ENCODE results near the gene PLEKHG4.
A peak's percentile ranks its signal among the peaks of the same experiment; 100 is the strongest.

PLEKHG4 gene

DNA sequence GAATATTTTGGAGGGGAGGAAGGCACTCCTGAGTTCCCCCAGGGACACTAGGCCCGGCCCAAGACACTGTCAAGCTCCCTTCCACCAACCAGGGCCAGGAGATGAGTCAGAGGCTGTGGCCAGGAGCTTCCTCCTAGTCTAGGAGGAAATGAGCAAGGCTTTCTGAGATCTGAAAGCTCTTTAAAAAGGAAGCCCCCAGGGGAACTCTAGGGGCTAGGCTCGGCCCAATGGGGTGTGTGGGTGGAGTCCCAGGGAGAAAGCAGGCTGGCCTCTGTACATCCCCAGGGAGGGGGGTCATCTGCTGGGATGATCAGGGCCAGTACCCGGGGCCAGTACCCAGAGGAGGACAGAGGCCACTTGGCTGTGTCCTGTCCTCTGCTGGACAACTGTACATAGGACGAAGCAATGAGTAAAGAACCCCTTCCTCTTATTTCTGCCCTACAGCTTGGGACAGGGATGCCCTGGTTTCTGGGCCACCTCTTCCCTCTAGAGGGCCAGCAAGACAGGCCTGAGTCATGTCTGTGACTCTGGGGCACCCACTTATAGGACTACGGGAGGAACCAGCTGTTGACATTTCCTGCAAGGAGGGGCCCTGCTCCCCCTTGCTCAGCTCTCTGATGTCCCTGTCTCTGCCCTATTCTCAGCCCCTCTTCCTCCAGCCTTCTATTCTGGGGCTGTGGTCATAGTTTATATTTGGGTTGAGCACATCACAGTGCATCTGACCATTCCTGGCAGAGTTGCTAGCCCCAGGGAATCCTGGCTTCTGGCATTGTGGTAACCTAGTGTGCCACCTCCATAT lies 34.7 kb upstream of the PLEKHG4 start:
- peak; percentile 97 for DNase-seq

DNA sequence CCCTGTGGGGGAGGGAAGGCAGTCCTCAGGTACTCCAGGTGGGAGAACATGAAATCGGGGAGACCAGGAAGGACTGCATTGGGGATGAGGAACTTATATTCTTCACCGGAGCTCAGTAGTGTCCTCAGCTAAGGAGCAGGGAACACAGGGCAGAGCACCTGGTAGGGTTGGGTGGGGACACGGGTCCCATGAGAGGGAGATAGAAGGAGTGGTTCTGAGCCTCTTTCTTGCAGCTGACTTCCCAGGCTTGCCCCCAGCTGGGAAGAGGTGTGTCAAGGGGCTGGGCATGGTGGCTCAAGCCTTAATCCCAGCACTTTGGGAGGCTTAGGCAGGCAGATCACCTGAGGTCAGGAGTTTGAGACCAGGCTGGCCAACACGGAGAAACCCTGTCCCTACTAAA lies 34.1 kb upstream of the PLEKHG4 start:
- DNase-seq, result no peak

DNA sequence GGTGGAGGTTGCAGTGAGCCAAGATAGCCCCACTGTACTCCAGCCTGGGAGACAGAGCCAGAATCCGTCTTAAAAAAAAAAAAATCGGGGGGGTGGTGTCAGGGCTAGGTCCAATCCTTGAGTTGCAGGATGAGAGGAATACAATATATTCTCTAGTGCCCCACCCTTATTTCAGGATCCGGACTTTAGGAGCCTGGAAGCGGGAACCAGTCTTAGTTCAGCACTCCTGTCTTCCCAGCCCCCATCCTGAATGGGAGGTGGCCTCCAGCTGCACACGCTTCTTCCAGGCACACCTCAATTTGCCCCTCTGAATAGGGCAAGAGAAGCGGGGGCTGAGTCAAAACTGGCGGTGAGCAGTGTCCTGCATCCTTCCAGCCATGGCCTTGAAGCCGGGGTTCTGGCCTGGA lies 33.7 kb upstream of the PLEKHG4 start:
- no peak for DNase-seq

DNA sequence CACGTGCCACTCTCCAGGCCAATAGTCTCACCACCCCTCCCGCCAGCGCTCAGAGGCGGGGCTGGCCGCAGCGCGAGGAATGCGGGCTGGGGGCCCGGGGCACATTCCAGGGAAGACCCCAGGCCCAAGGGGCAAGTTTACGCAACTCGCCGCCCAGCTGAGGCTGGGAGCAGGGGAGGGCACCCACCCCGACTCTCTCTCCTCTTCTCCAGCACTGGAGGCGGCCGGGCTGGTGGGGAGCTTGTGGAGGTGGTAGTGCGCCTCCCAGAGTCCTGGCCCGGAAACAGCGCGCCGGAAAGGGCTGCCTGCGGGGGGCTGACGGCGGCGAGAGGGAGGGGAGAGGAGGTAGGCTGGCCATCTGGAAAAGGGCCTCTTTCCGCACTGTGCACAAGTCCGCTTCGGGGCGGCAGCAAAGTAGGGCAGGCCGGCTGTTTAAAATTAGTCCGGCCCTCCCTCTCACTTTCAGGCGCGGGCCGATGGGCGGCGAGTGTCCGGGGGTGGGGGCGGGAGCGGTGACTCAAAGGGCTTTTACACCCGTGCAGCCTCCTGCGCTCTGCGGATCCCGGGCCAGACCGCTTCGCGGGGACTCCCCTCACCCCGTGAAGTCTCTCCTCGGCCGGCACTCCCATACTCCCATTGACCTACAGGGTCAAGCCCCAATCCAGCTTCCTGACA lies 33.1 kb upstream of the PLEKHG4 start:
- peak; percentile 87 for DNase-seq

DNA sequence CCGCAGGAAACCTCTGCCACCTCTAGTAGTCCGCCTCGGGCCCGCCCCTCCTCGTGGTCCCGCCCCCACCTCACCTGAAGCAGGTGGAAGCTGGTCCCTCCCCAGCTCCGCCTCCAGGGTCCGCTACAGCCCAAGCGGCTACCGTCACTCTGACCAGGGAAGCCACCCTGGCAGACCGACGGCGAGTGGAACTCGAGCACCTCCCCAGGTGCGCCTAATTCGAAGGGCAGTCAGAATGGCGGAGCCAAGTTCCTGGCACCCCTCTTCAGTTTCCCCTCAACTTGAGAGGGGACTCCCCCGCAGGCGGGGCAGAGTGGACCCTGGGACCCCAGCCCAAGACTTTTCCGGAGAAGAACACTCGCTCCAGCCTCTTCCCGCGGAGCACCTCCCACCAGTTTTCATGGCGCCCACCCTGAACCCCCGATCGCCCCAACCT lies 32.6 kb upstream of the PLEKHG4 start:
- no peak for DNase-seq

DNA sequence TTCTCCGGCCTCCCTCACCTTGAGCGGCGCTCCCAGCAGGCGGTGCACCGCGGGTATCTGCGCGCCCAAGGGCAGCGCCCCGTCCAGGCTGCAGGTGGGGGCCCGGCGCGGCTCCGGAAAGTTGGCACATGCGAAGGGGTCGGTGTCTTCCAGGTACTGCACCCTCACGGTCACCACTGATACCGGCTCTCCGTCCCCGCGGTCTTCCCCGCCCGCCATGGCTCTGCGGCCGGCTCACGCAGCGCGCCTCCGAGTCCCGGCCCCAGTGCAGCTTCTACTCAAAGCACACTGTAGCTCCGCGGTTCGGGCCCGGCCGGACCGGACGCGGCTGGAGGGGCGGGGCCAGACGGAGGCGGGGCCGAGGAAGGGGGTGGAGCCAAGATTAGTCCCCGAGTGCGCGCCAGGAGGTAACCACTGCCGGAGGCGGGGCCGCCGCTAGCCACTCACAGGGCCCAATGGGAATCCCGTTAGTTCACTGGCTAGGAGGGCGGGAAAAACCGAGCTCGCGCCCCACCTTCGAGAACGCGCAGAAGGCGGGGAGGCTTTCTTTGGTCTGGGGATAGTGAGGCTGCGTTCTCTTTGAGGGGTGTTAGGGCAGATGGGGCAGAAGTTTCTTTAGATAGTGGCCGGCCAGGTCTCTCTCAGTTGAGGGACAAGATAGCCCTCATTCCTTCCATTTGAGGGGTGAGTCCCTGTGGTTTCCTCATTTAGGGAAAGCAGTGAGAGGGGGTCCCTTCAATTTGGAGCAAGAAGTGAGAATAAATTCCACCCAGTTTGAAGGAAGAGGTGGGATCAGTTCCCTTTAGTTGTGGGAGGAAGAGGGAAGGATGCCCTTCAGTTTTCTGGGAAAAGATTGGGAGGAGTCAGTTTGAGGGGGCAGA lies 31.9 kb upstream of the PLEKHG4 start, which contains the start of gene FHOD1:
Gene FHOD1 (minus strand): TSS at position 290 of the 881 bp plus-strand sequence. CDS start 71 bp downstream, at position 219.
- DNase-seq, result peak; percentile 94

DNA sequence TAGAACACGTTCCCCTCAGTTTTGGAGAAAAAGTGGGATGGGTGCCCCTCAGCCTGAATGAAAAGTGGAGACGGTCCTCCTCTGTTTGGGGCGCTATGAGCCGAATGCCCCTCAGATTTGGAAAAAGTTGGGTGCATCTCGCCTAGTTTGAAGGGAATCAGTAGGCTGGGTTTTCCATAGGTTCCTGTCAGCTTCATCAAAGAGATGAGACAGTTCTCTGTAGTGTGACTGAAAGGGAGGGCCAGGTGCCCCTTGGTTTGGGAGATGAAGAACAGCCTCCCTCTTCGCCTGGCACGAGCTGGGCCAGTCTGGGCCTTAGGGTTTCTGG lies 31.3 kb upstream of the PLEKHG4 start:
- DNase-seq, result no peak

DNA sequence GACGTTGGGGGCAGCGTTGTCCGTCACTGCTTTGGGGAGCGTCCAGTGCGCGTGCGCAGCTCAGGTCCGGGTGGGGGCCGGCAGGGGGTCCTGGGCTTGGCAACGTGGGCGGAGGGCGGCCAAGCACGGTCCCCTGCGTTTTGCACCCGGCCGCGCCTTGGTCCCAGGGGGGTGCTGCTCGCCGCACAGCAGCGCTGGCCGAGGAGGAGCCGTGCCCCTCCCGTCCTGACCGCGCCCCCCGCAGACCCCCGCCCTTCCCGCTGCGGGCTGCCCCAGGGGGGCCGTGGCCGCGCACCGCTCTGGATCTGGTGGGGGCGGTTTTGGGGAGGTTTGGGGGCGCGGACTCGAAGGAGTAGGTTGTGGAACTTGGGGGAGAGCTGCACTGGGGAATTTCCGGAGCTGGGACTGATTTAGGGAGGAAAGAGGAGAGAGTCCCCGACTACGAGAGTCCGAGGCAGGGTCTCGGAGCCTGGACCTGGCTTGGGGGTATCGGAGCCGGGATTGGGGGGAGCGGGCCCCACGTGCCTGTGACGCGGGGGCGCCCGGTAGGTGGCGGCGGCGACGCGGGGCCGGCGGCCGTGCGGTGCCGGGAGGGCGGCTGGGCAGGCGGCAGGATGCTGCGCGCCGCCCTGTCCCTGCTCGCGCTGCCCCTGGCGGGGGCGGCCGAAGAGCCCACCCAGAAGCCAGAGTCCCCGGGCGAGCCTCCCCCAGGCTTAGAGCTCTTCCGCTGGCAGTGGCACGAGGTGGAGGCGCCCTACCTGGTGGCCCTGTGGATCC lies 30.7 kb upstream of the PLEKHG4 start, which contains the start of gene SLC9A5:
Gene SLC9A5 (plus strand): TSS at position 579 of the 777 bp plus-strand sequence. CDS start 36 bp downstream, at position 615.
- peak; percentile 35 for DNase-seq

DNA sequence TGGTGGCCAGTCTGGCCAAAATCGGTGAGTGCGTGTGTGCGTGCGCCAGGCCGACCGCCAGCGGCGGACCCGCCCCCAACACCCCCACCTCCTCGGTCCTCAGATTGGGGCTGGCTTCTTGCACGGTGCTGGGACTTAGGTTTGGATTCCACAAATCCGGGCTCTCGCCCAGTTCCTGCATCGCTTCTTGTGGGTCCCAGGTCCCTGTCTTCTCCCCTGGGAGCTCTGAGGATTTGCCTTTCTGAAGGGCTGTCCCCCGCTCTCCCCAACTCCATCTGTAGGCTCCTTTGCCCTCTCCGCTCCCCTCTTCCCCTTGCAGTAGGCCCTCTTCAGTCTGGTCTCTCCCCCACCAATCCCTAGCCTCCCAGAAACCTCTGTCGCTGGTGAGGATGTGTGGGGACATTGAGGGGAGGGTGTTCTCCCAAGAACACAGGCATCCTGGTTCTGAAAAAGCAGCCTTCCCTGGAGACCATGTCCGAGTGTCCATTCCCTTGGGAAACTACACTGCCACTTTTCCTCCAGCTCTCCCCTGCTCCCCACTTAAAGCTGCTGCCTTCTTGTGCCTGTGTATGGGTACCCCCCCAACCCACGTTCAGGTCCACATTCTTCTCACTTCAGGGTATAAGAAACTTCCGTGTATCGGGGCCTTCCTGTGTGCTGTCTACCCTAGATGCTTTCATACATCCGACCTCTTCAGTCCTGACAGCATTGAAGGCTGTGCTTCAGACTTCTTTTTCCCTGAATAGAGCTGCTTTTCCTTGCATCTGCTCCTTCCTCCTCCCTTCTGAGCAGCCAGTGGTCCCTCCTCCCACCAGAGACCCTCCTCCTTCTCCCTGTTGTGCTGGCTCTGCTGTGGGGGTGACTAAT lies 29.9 kb upstream of the PLEKHG4 start:
- peak; percentile 24 for DNase-seq

DNA sequence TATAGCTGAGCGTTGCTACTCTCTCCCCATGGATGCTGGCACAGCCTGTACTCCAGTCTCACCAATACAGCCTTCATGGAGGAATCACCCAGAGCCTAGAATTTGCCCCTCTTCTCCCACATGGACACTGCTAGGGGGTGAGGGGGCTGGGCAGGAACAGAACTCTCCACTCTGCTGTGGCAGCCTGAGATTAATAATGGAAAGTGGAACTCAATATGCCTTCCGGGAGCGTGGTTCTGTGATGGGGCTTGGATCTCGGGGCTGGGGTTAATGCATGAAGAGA lies 29.3 kb upstream of the PLEKHG4 start:
- no peak for DNase-seq

DNA sequence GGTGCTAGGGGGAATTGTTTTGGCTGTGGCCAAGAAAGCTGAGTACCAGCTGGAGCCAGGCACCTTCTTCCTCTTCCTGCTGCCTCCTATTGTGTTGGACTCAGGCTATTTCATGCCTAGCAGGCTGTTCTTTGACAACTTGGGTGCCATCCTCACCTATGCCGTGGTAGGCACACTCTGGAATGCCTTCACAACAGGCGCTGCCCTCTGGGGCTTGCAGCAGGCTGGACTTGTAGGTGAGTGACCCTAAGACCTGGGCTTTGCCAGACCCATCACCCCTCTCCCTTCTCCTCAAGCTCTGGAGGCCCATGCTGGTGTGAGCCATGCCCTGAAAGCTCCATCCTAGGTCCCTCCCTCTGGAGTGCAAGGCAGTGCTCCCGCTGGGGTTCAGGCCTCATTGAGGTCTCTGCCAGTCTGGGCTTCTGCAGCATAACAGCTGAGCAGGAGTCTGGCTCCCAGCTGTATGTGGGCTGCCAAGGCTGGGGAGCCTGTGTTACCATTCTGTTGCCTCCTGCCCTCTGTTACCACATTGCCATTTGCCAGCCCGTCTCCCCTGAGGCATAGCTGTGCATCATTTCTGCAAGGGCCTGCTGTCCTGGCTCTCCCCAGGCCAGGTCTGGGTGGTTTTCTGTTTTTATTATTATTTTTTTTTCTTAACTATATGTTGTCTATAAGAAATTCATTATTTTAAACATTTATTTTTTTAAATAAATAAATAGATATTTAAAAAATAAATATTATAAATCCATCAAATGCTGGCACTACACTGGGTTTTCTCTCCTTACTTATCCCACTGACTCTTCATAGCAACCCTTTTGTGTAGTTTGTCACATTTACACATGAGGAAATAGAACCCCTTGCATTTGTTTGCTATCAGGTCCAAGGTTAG lies 26.5 kb upstream of the PLEKHG4 start:
- DNase-seq, result no peak

DNA sequence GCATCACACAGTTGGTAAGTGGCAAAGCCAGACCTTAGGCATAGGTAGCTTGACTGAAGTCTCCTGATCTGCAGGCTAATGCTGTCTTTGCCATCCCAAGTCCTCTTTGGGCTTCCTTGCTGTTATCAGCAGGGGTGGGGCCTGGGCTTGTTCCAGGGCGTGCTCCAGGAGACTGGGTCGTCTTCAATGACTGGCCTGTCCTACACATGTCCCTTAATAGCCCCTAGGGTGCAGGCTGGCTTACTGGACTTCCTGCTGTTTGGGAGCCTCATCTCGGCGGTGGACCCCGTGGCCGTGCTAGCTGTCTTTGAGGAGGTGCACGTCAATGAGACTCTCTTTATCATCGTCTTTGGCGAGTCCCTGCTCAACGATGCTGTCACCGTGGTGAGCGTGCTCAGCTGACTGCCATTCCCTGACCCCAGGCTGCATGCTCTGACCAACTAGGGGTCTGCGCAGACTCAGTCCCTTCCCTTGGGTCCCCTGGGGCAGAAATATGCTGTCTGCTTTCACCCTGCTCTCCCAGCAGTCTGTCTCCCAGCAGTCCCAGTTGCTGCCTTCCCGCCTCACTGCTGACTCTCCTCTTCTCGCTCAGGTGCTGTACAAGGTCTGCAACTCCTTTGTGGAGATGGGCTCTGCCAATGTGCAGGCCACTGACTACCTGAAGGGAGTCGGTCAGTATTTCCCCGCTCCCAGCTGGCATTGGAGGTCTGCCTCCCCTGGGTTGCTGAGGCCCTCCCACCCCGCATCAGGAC lies 24.4 kb upstream of the PLEKHG4 start:
- no peak for DNase-seq

DNA sequence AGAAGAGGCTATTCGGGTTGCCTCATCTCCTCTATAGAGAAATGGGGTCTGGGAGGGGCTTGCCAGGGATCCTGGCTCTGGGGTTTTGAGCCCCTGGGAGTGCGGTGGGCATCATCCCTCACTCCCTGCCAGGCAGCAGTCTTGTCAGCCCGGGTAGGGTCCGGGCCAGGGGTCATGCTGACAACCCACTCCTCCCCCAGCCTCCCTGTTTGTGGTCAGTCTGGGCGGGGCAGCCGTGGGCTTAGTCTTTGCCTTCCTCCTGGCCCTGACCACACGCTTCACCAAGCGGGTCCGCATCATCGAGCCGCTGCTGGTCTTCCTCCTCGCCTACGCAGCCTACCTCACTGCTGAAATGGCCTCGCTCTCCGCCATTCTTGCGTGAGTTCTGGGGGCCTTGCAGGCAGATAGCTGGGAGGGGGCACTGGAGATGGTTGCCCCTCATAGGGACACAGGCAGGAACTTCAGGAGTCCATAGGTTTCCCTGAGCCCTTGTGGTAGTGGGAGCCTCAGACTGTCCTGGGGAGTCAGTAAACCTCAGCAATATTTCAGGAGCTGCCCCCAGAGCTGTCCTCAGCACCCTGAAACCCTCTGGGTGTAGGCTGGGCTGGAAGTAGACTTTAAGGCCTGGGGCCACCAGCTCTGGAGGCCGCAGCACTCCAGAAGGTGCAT lies 23.6 kb upstream of the PLEKHG4 start:
- no peak for DNase-seq

DNA sequence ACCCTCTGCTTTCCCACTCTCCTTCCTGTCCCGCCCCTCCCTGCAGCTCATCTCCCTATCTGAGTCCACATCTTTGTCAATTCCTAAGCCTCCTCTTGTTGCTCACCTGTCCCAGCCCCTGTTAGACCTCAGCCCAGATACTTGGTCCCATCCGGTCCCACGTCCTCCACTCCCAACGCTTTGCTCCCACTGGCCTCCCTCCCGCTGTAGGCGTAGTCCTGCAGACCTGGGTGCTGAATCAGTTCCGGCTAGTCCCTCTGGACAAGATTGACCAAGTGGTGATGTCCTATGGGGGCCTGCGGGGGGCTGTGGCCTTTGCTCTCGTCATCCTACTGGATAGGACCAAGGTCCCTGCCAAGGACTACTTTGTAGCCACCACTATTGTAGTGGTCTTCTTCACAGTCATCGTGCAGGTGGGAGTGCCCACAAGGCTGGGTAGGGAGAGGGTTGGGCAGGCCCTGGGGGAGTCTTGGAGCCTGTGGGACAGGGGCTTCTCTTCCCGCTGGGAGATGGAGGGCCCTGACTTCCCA lies 22.6 kb upstream of the PLEKHG4 start:
- no peak for DNase-seq

DNA sequence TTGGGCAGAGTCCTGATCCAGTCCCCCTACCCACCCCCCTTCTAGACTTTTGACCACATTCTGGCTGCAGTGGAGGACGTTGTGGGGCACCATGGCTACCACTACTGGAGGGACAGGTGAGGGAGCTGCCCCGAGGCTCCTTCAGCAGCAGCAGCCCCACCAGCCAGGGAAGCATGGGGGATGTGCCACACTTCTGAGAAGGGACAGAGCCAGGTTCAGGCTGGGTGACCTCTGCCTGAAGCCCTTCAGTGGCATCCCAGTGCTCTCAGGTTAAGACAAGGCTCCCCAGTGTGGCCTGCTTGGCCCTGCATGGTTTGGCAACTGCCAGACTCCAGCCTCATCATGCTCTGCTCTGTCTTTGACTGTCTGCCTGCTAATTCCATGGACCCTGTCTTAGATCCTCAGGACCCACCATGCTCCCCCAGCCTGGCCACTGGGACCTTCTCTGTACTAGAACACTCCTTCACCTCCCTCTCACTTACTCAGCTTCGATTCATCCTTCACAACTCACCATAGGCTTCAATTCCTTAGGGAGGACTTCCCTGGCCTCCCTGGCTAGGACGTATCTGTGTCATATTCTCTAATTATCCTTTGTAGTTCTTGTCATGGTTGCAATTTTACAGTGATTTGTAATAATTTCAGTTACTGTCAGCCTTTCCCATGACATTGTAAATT lies 21.7 kb upstream of the PLEKHG4 start:
- DNase-seq, result peak; percentile 45

DNA sequence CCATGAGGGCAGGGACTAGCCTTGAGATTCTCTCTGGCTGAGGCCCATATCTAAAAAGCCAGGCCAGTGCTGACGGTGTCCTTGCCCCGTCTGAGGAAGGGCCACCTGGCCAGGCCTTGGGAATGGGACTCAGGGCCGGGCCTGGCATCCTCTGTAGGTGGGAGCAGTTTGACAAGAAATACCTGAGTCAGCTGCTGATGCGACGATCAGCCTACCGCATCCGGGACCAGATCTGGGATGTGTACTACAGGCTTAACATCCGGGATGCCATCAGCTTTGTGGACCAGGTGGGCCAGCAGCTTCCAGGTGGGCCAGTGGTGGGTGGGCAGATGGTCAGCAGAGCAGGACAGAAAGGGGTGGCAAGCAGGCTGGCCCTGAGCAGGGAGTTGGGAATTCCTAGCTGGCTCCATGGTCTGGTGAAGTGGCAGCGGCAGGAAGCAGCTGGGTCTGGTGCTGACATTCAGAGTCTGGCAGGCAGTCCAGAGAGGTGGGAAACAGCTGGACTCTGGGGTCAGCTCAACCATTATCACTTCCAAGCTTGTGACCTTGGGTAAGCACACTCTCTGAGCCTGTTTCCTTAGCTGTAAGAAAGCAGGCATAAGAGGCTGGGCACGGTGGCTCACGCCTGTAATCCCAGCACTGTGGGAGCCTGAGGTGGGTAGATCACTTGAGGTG lies 21.0 kb upstream of the PLEKHG4 start:
- DNase-seq, result no peak

DNA sequence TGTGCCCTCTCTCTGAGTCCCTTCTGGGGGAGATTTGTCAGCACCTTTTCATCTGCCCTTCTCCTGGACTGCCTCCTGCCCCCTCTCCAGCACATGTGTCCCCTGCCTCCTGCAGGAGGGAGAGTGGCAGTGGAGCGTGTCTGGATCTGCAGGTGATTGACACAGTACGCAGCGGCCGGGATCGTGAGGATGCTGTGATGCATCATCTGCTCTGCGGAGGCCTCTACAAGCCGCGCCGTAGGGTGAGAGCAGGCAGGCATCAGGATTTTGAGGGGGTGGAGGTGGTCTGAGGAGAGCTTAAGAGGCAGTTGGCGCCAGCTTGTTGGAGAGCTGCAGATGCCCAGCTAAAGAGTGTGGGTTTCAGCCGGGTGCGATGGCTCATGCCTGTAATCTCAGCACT lies 19.6 kb upstream of the PLEKHG4 start:
- no peak for DNase-seq
